Measurements from ENCODE around the gene YAE1. TPM values are rescaled to one million over a fixed set of nuclear protein-coding genes. Genes with fewer than 3 reads are reported as not detected.

YAE1 gene, protein sequence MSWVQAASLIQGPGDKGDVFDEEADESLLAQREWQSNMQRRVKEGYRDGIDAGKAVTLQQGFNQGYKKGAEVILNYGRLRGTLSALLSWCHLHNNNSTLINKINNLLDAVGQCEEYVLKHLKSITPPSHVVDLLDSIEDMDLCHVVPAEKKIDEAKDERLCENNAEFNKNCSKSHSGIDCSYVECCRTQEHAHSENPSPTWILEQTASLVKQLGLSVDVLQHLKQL
- 33.6 and 79.3 TPM in 2 replicates for total RNA-seq (ENCODE audit: low replicate concordance)

DNA sequence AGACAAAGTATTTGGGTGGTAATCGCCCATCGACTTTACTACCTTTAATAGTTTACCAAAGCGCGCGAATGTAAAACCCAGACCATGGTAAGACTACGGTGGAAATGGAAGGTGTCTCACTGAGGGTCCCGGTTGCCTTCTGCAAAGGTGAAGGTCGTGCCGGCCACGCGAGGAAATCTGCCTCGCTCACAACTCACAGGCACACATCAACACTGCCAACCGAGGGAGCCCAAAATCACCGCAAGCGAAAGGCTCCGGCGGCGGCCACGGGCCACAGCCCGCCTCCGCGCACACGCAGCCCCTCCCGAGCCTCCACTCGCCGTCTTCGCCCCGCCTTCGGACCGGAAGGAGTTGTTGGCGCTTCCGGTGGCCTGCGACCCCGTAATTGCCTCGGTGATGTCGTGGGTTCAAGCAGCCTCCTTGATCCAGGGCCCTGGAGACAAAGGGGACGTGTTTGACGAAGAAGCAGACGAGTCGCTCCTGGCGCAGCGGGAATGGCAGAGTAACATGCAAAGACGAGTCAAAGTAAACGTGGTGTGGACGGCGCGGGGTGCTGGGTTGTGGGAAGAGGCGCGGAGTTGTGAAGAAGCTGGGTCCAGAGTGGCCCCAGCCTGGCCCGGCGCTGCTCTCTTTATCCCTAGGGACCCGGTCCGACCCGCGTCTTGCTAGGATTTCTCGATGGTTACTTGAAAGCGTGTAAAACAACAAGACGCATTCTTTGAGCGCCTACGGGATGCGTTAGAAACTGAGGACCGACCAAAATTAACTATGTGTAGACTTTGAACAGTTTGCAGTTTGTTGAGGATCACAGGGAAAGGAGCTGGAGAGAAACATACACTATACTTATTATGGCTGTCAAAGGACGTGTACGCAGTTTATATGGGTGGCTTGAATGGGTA is at the start of gene YAE1:
YAE1 (plus strand) TSS at position 382 of the 899 bp plus-strand sequence; CDS start at position 397, 15 bp downstream.
- Mint-ChIP-seq H3K4me3 (peak within 1 kb of the TSS; percentile 97), H3K36me3 (peaks cover 9% of the 10 kb centered on the region), H3K27ac (peak within 1 kb of the TSS; percentile 92), H3K4me1 (peaks cover 13% of the 10 kb centered on the region), H3K9me3 (no peaks in the 10 kb centered on the region), H3K27me3 (ENCODE audit: insufficient read depth, low read depth) (peaks cover 3% of the 10 kb centered on the region)
- peak; percentile 90 for DNase-seq (ENCODE audit: low spot score)
- Histone ChIP-seq H2AFZ (replicated peaks) (peak within 1 kb of the TSS; percentile 97), H3K9me3 (ENCODE audit: low read depth) (no peaks in the 10 kb centered on the region), H3K4me3 (peak within 1 kb of the TSS; percentile 98), H3K4me2 (peak within 1 kb of the TSS; percentile 98), H3K9ac (peak within 1 kb of the TSS; percentile 81), H3K27ac (peak within 1 kb of the TSS; percentile 36), H3F3A (ENCODE audit: low read depth) (no peaks in the 10 kb centered on the region), H4K20me1 (ENCODE audit: low read depth) (peaks cover 15% of the 10 kb centered on the region), H3K4me1 (peaks cover 15% of the 10 kb centered on the region), H3K27me3 (no peaks in the 10 kb centered on the region), H3K79me2 (ENCODE audit: low read depth) (peaks cover 42% of the 10 kb centered on the region), H3K36me3 (no peaks in the 10 kb centered on the region)
- TF ChIP-seq EZH2phosphoT487 (IDR thresholded peaks at IDR 0.05) (no peak), CTCF (IDR thresholded peaks at IDR 0.05) (no peak), EZH2 (IDR thresholded peaks at IDR 0.05) (no peak)

DNA sequence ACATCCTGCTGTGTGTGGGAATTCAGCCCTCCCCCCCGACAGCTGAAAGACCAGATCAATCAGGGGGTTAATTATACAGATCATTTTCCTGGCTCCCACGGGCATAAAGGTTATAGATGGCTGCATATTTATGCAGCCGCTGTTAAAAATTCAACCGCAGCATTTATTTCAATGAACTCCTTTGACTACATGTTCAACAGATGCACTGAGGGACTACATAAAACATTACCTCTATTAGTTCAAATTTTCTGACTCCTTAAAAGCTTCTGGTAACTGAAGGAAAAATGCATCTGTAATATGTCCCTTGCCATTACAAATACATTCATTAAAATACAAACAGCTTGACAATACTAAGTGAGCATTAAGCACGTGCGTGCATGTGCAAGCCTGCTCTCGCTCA is 49.7 kb upstream of the YAE1 start:
- no peaks in the 10 kb centered on the region for H3K27me3 ChIP-seq
- H3K9ac ChIP-seq: no peak overlapping the region
- no peak overlapping the region for H3K4me3 ChIP-seq
- H3K36me3 Mint-ChIP-seq: no peaks in the 10 kb centered on the region
- H3F3A ChIP-seq (ENCODE audit: low read depth): peaks cover 5% of the 10 kb centered on the region
- H4K20me1 ChIP-seq (ENCODE audit: low read depth): no peaks in the 10 kb centered on the region
- H3K4me2 ChIP-seq: no peak overlapping the region
- H3K79me2 ChIP-seq (ENCODE audit: low read depth): no peaks in the 10 kb centered on the region
- no peak overlapping the region for H3K27ac ChIP-seq
- no peaks in the 10 kb centered on the region for H3K36me3 ChIP-seq
- H3K9me3 ChIP-seq (ENCODE audit: low read depth): no peaks in the 10 kb centered on the region
- no peak for TF ChIP-seq CTCF (IDR thresholded peaks at IDR 0.05)
- no peak for TF ChIP-seq EZH2phosphoT487 (IDR thresholded peaks at IDR 0.05)
- no peak for TF ChIP-seq EZH2 (IDR thresholded peaks at IDR 0.05)
- H3K27ac Mint-ChIP-seq: no peak overlapping the region
- no peaks in the 10 kb centered on the region for H3K4me1 ChIP-seq
- no peak overlapping the region for H3K4me3 Mint-ChIP-seq
- no peaks in the 10 kb centered on the region for H3K9me3 Mint-ChIP-seq
- no peak for DNase-seq (ENCODE audit: low spot score)
- H3K27me3 Mint-ChIP-seq (ENCODE audit: insufficient read depth, low read depth): peaks cover 5% of the 10 kb centered on the region
- peaks cover 2% of the 10 kb centered on the region for H3K4me1 Mint-ChIP-seq
- no peak overlapping the region for H2AFZ ChIP-seq (replicated peaks)

- peaks cover 5% of the 10 kb centered on the region for H3K27me3 Mint-ChIP-seq (ENCODE audit: insufficient read depth, low read depth)
- no peaks in the 10 kb centered on the region for H4K20me1 ChIP-seq (ENCODE audit: low read depth)
- no peaks in the 10 kb centered on the region for H3K9me3 Mint-ChIP-seq
- no peaks in the 10 kb centered on the region for H3K4me1 ChIP-seq
- TF ChIP-seq EZH2 (IDR thresholded peaks at IDR 0.05) (no peak), CTCF (IDR thresholded peaks at IDR 0.05) (no peak), EZH2phosphoT487 (IDR thresholded peaks at IDR 0.05) (no peak)
- no peak overlapping the region for H2AFZ ChIP-seq (replicated peaks)
- no peak overlapping the region for H3K4me2 ChIP-seq
- H3F3A ChIP-seq (ENCODE audit: low read depth): peaks cover 5% of the 10 kb centered on the region
- no peak overlapping the region for H3K4me3 Mint-ChIP-seq
- H3K79me2 ChIP-seq (ENCODE audit: low read depth): no peaks in the 10 kb centered on the region
- H3K9me3 ChIP-seq (ENCODE audit: low read depth): no peaks in the 10 kb centered on the region
- no peaks in the 10 kb centered on the region for H3K36me3 Mint-ChIP-seq
- H3K27me3 ChIP-seq: no peaks in the 10 kb centered on the region
- no peaks in the 10 kb centered on the region for H3K36me3 ChIP-seq
- no peak overlapping the region for H3K27ac Mint-ChIP-seq
- H3K4me3 ChIP-seq: no peak overlapping the region
- no peak for DNase-seq (ENCODE audit: low spot score)
- H3K27ac ChIP-seq: no peak overlapping the region
- no peak overlapping the region for H3K9ac ChIP-seq
- H3K4me1 Mint-ChIP-seq: peaks cover 2% of the 10 kb centered on the region
Observed at GRCh38 chr7:39517240-39517639, 49.0 kb upstream of the YAE1 start.
